ENCODE data around the gene MUCL3. TPM values are rescaled to one million over a fixed set of nuclear protein-coding genes. Genes with fewer than 3 reads are reported as not detected.

The MUCL3 gene
- total and polyA plus RNA-seq, 8 donors = 0.04 to 5.6 (median 0.64) TPM; not detected in 4

GRCh38 chr6:30893666-30894065 lies 47.1 kb upstream of the MUCL3 start:
- ATAC-seq (no peak), DNase-seq (no peak), FAIRE-seq (no peak)
- Histone ChIP-seq H3K36me3 (peaks cover 0 to 94% (median 42%) of the 10 kb centered on the region in 3 donors), H3K27ac (no peak overlapping the region), H3K4me3 (no peak overlapping the region), H3K4me1 (no peaks in the 10 kb centered on the region), H3K9me3 (no peaks in the 10 kb centered on the region), H3K27me3 (no peaks in the 10 kb centered on the region)
- 88 to 94% methylated on average over 8 of the region's 8 CpGs for WGBS, 2 donors
- TF ChIP-seq CTCF (IDR thresholded peaks at IDR 0.05) = no peak
- intact Hi-C loops (cut with DNase I) = no loop called here

GRCh38 chr6:30894381-30894780 lies 46.4 kb upstream of the MUCL3 start:
- H3K27ac ChIP-seq = no peak overlapping the region

GRCh38 chr6:30894935-30895334 lies 45.8 kb upstream of the MUCL3 start:
- Histone ChIP-seq H3K27me3 (no peaks in the 10 kb centered on the region), H3K36me3 (peaks cover 0 to 92% (median 37%) of the 10 kb centered on the region in 3 donors), H3K4me1 (no peaks in the 10 kb centered on the region), H3K4me3 (no peak overlapping the region), H3K9me3 (no peaks in the 10 kb centered on the region), H3K27ac (no peak overlapping the region)
- intact Hi-C loops (cut with DNase I) = no loop called here
- no peak for FAIRE-seq
- ATAC-seq = no peak
- 91 to 93% methylated on average over 3 of the region's 3 CpGs for WGBS, 2 donors
- TF ChIP-seq CTCF (IDR thresholded peaks at IDR 0.05) = no peak
- DNase-seq = no peak

More at GRCh38 chr6:30894381-30894780, 46.4 kb upstream of the MUCL3 start:
- intact Hi-C loops (cut with DNase I) = no loop called here
- no peak overlapping the region for H3K4me3 ChIP-seq
- DNase-seq (no peak), FAIRE-seq (no peak), ATAC-seq (no peak)
- WGBS, 2 donors = 91 to 94% methylated on average over 12 of the region's 12 CpGs
- TF ChIP-seq CTCF (IDR thresholded peaks at IDR 0.05) = no peak
- H3K36me3 ChIP-seq = peaks cover 0 to 94% (median 39%) of the 10 kb centered on the region in 3 donors
- H3K27me3 ChIP-seq = no peaks in the 10 kb centered on the region
- no peaks in the 10 kb centered on the region for H3K9me3 ChIP-seq
- no peaks in the 10 kb centered on the region for H3K4me1 ChIP-seq

GRCh38 chr6:30895343-30895742 lies 45.4 kb upstream of the MUCL3 start:
- TF ChIP-seq CTCF (IDR thresholded peaks at IDR 0.05) = no peak
- H3K4me1 ChIP-seq = no peaks in the 10 kb centered on the region
- DNase-seq = no peak

GRCh38 chr6:30896541-30896940 lies 44.2 kb upstream of the MUCL3 start:
- 91 to 94% methylated on average over 13 of the region's 13 CpGs for WGBS, 2 donors
- Histone ChIP-seq H3K27ac (no peak overlapping the region), H3K27me3 (no peaks in the 10 kb centered on the region), H3K36me3 (peaks cover 0 to 78% (median 37%) of the 10 kb centered on the region in 3 donors), H3K4me1 (no peaks in the 10 kb centered on the region), H3K9me3 (no peaks in the 10 kb centered on the region), H3K4me3 (no peak overlapping the region)
- ATAC-seq (no peak), FAIRE-seq (no peak), DNase-seq (no peak)
- TF ChIP-seq CTCF (IDR thresholded peaks at IDR 0.05) = no peak
- intact Hi-C loops (cut with DNase I) = no loop called here

More at GRCh38 chr6:30895343-30895742, 45.4 kb upstream of the MUCL3 start:
- no peaks in the 10 kb centered on the region for H3K27me3 ChIP-seq
- 77 to 81% methylated on average over 10 of the region's 10 CpGs for WGBS, 2 donors
- no peak overlapping the region for H3K27ac ChIP-seq
- no peak for ATAC-seq
- no peak overlapping the region for H3K4me3 ChIP-seq
- H3K36me3 ChIP-seq = peaks cover 0 to 87% (median 37%) of the 10 kb centered on the region in 3 donors
- no peaks in the 10 kb centered on the region for H3K9me3 ChIP-seq
- no peak for FAIRE-seq
- intact Hi-C loops (cut with DNase I) = no loop called here
